Activated CD8-positive, alpha-beta memory T cell treated with anti-CD3 and anti-CD28 coated beads for 1 hour (primary cell): ENCODE measurements around the gene BBS9.
"Not testable (repeated sequence)": the region's sequence is repeated elsewhere in the genome, so short reads cannot be mapped to it uniquely, and the experiment has no call there.

Experiments used
- DNase-seq, 2 donors: peaks; one replicate each; pipeline ENCODE4 v3.0.0-alpha.2; 2020; ENCODE audit warnings: low read depth in 1 of 2; ENCODE audit errors: extremely low read depth in 1 of 2

The BBS9 gene

GRCh38 chr7:33477719-33478480 lies 348.5 kb downstream of the BBS9 start:
- no peak for DNase-seq

GRCh38 chr7:33484476-33484875 lies 355.1 kb downstream of the BBS9 start:
- DNase-seq = not testable (repeated sequence)

DNA sequence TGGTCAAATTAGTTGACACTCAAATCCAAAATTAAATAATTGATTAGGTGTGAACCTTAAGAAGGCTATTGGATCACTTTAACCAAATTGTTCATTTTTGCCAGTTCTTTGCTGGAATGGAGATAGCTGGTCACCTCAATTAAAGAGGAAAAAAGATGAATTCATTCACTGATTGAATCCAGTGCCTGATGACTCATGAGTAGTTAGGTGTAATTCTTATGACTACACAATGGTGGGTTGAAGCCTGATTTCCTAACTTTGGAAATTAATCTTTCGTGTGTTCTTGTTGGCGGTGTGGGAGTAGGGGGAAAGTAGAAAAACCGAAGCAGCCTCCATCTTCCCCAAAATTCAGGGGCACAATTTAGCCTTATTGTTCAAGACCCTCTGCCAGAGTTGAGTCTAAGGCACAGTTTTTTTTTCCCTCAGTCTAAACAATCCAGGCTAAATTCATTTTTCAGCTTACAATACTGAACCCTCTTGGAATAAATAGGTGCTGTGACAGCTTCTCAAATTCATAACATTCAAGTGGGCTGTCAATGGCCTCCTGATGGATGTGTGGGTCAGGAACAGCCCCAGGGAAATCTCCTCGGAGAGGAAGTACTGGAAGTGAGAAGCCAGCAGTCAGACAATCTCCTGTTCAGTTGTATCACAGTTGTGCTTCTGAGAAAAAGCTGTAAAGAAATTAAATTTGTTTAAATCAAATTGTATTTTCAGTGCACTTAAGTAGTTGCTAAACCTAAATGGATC lies 356.6 kb downstream of the BBS9 start:
- DNase-seq = no peak

GRCh38 chr7:33486633-33487032 lies 357.3 kb downstream of the BBS9 start:
- DNase-seq = no peak

DNA sequence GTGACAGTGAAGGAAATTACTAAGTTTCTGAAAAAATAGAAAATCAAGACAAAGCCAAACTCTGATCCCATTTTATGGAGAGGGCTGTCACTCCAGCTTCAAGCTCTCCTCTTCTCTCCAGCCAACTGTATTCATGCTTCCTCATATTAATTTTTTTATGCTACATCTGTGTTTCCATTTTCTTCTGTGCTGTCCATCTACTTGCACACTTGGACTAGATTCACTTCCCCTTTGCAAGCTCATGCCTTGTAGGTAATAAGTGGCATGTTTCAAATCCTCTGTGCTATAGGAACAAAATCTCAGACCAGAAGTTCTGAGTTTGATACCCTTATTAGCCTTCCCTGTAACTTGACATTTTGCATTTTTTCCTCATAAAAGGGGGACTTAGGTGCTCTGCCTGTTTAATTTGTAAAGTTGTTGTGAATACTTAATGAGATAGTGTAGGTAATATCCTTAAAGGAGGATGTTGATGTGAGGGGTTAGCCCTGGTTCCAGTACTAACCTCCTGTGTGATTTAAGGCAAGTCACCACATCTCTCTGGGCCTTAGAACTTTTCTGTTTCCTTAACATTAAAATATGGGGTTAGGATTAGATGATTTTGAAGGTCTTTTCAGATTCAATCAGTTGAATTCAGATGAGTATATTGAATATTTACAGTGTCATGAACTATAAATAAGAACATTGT lies 358.8 kb downstream of the BBS9 start:
- DNase-seq = no peak

DNA sequence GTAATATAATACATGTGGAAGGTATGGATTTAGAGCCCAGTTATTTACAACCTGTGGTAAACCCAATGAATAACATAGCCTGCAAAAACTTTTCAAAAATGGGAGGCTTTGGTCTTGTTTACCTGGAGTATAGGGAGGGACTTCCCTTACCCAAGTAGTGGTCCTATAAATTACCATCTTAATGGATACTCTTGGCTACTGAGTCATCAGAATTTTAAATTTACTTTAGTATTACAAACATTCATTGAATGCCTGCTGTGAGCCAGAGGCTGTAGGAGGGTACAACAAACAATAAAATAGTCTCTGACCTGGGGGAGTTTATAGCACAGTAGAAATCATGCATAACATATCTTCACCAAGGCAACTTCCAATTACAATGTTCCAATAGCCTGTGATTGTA lies 365.1 kb downstream of the BBS9 start:
- no peak for DNase-seq

GRCh38 chr7:33495207-33495606 lies 365.8 kb downstream of the BBS9 start:
- no peak for DNase-seq

- DNase-seq = no peak
These were observed 367.7 kb downstream of the BBS9 start for GRCh38 chr7:33497051-33497450.

DNA sequence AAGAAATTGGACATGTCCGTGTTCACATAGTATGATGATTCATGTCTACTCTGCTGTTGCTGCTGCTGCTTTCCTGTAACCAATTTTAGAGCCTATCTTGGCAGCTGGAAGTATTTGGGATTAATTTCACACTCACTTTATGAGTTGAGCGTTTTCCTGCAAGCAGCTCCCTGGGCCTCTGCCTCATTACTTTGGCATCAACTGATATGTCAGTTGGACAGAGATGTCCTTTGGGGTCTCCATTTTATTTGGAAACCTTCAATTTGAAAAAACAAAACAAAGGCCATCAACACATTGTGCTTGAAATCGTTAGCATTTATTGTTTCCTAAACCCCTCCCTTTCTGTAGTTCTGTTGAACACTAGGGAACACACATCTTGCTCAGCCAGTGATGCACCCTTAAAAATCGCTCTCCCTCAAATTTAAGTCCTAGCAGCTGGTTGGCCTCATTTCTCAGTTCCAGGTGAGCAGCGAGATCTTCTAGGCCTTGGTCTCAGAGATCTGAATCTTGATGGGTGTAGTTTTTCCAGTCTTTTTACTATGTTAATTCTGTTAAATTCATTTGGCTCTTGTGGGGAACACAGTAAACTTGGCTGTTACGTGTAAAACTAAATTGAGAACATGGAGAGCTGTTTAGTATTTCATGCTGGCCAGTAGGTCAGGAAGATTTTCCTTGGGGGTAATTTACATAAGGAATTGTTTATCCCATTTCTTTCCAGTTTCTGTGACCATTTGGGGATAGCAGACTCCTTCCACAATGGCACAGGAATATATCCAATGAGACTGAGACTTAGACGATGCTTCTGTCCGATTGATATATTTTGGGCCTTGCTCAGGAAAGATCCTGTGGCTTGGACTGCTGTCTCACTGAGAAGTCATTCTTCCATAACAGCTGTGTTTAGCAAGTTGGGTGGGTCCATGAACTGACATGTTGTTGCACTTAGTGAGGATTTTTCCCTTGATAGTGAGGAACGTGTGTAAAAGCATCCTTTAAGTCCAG lies 371.6 kb downstream of the BBS9 start:
- no peak for DNase-seq

DNA sequence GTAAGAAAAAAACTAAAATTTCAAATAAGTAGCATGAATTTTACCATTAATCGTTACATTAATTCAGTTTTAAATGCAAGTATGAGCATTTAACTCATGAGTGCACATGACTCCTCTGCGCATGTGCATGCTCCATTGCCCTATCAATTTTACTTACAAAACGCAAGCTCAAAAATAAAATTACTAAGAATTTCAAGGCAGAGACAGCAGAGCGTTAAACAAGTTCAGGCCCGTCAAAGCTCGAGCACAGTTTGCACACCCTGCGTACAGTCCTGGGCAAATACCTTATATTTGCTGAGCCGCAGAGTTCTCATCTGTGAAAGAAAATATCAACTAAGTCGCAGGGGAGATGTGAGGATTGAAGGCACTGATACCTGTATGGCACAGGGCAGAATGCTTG lies 373.6 kb downstream of the BBS9 start:
- no peak for DNase-seq

DNA sequence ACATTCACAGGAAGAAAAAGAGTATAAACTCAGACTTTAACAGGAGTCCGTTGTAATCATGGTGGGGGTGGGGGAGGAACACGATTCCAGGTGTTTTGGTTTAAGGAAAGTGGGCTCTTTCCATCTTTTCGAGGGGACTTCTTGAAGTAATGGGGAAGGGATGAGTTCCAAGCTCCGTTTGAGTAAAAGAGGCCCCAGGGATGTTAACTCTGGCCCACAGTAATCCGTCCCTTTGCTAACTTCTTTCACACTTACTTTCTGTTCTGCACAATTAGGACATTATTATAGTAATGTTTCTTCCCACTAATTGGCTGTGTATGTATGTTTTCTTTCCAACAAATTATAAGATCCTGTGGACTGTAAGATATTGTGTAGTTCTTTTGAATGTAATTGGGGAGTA lies 374.4 kb downstream of the BBS9 start:
- no peak for DNase-seq

DNA sequence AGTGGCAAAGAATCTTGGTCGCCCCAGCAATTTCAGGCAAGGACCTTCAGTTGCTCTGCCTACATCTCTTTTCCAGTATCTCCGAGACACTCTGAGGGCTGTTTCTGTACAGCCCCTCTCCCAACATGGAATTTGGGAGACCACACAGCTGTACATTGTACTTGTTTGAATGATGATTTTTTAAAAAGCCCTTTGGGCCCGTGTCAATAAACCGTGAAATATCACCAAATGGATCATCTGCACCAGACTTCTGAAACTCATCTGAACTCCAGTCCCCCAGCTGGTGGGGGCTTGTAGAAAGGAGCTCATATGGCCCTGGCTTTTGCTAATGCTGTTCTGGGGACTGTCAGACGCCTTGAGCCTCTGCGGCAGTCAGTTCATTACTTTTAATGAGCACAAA lies 374.9 kb downstream of the BBS9 start:
- no peak for DNase-seq

DNA sequence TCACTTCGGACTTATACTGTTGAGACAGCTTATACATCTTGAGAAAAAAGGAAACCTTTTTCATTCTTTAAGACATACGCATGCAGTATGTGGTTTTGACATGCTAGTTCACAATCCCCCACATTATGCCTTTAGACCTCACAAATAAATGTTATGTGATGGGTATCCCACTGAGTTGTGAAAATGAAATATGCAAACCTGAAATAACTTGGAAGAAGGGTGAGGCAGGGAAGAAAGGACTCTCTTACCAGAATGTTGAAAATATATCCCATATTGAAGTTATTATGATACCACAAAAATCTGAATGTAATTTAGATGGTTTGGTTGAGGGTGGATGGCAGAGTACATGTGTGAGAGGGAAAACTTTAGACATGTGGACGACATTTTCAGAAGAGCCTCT lies 379.8 kb downstream of the BBS9 start:
- no peak for DNase-seq

GRCh38 chr7:33511778-33512177 lies 382.4 kb downstream of the BBS9 start:
- DNase-seq = no peak

DNA sequence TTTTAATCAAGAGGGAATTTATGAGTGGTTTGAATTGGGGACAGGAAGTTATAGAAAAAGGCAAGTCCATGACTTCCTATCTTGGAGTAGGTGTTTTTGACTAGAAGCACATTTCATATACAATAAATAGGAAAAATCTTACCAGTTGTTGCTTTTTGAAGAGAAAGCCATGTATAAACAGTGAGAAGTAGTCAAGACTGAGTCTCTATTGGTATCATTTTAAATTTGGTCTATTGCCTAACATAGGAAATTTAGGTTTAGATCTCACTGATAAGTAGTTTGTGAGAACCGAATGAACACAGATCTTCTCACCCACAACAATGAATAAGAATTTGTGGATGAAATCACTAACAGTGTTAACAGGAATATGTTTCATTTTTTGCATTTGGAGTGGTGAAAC lies 387.2 kb downstream of the BBS9 start:
- DNase-seq = no peak

- no peak for DNase-seq
These were observed 387.8 kb downstream of the BBS9 start for GRCh38 chr7:33517191-33517590.

DNA sequence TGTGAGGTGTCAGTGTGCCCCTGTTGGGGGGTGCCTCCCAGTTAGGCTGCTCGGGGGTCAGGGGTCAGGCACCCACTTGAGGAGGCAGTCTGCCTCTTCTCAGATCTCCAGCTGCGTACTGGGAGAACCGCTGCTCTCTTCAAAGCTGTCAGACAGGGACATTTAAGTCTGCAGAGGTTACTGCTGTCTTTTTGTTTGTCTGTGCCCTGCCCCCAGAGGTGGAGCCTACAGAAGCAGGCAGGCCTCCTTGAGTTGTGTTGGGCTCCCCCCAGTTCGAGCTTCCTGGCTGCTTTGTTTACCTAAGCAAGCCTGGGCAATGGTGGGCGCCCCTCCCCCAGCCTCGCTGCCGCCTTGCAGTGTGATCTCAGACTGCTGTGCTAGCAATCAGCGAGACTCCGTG lies 397.6 kb downstream of the BBS9 start:
- DNase-seq = not testable (repeated sequence)

GRCh38 chr7:33527613-33528012 lies 398.2 kb downstream of the BBS9 start:
- DNase-seq = not testable (repeated sequence)

- DNase-seq = no peak
These were observed 399.7 kb downstream of the BBS9 start for GRCh38 chr7:33529070-33529469.

DNA sequence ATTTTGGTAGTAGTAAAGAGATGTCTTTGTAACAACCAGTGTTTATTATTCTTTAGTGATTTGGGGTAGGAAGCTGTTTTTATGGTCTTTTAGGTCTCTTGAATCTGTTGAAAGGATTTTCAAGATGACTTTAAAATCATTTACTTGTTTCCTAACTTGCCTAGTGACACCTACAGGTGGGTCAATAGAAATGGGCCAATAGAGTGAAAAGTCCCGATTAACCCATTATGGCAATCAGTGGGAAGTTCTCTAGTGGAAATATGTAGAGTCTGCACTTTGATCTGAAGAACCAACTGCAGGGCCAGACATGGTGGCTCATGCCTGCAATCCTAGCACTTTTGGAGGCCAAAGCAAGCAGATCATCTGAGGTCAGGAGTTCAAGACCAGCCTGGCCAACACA lies 401.3 kb downstream of the BBS9 start:
- DNase-seq = no peak

DNA sequence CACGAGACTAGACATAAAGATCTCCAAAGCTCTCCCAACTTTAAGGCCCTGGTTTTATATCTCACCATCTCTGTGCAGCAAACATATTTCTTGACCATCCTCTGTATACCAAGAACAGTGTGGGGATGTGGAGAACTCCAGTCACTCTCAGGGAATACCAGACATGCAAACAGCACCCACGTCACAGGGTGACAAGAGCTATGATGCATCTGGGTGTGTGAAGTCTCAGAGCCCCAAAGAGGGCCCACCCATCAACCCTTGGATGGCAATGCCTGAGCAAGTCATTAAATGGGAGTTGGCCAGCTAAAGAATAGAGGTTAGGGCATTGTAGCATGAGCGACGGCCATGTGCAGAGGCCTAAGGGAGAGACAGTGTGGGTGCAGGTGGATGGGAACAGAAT lies 402.5 kb downstream of the BBS9 start:
- no peak for DNase-seq
